H1 (cell line): ENCODE measurements around the gene MAGI2. TPM values are rescaled to one million over a fixed set of nuclear protein-coding genes. Genes with fewer than 3 reads are reported as not detected.

Experiments
- CTCF ChIA-PET: fragments of 300-600 bp; sonication (Branson Sonifier 250); formaldehyde crosslinking; loops from one replicate; lab custom pipeline; 2021; ENCODE audit not compliant: partially characterized antibody; lab: Charles Lee
- POLR2A ChIA-PET: fragments of 300-600 bp; sonication (Branson Sonifier 250); formaldehyde crosslinking; loops from one replicate; lab custom pipeline; 2021; ENCODE audit warnings: inconsistent platforms; ENCODE audit not compliant: partially characterized antibody; lab: Charles Lee
- DNase-seq, 2 experiments: peaks; one replicate each; pipeline versions ENCODE4 v3.0.0 to v3.0.0-alpha.2; 2010 to 2022; ENCODE audit warnings: low spot score in 2 of 2, low read depth in 1 of 2, mixed read lengths in 1 of 2
- FAIRE-seq: peaks from 2 replicates; lab custom pipeline; 2011; peaks lifted over from hg19 to GRCh38; lab: Jason Lieb, UNC
- H2AFZ ChIP-seq: 2 replicates; pipeline ENCODE4 v1.8.1; 2012; ENCODE audit warnings: low read length, inconsistent platforms
- H2AK5ac ChIP-seq: 2 replicates; pipeline ENCODE4 v1.6.1; 2013; ENCODE audit warnings: low read depth, low read length
- H2BK120ac ChIP-seq: replicated peaks from 2 replicates; pipeline ENCODE3; 2013; ENCODE audit warnings: low read depth, low read length, inconsistent platforms
- H2BK12ac ChIP-seq: 2 replicates; pipeline ENCODE4 v1.6.1; 2013; ENCODE audit warnings: low read depth, low read length
- H2BK15ac ChIP-seq: 2 replicates; pipeline ENCODE4 v1.6.1; 2013; ENCODE audit warnings: low read length
- H2BK20ac ChIP-seq: 2 replicates; pipeline ENCODE4 v1.6.1; 2013; ENCODE audit warnings: low read length
- H2BK5ac ChIP-seq: 2 replicates; pipeline ENCODE4 v1.6.1; 2013; ENCODE audit warnings: low read depth, low read length
- H3K14ac ChIP-seq: 2 replicates; pipeline ENCODE4 v1.6.1; 2013; ENCODE audit warnings: inconsistent platforms; ENCODE audit not compliant: insufficient read length
- H3K18ac ChIP-seq: 2 replicates; pipeline ENCODE4 v1.6.1; 2013; ENCODE audit warnings: low read length; ENCODE audit errors: extremely low read depth
- H3K23ac ChIP-seq: 2 replicates; pipeline ENCODE4 v1.6.1; 2013; ENCODE audit warnings: inconsistent platforms; ENCODE audit not compliant: insufficient read length
- H3K23me2 ChIP-seq: 2 replicates; pipeline ENCODE4 v1.6.1; 2013; ENCODE audit warnings: low read depth, low read length
- H3K27ac ChIP-seq: 2 replicates; pipeline ENCODE4 v1.6.1; 2011; ENCODE audit warnings: low read depth, low read length, inconsistent platforms
- H3K27me3 ChIP-seq, 4 experiments: replicated peaks in 1 of 4; 1 replicate in 1 of 4; 2 replicates in 3 of 4; pipeline versions ENCODE4 v1.6.1 to v1.8.1; 2011 to 2013; ENCODE audit warnings: low read length in 3 of 4, mild to moderate bottlenecking in 3 of 4, inconsistent platforms in 2 of 4, mixed read lengths in 2 of 4, moderate library complexity in 1 of 4; ENCODE audit not compliant: control insufficient read depth in 3 of 4, insufficient read depth in 3 of 4; ENCODE audit errors: extremely low read depth in 1 of 4
- H3K36me3 ChIP-seq, 4 experiments: 2 replicates each; pipeline versions ENCODE4 v1.6.1 to v1.8.1; 2011 to 2013; ENCODE audit warnings: mild to moderate bottlenecking in 4 of 4, low read length in 3 of 4, moderate library complexity in 2 of 4, control low read depth in 1 of 4, inconsistent platforms in 1 of 4; ENCODE audit not compliant: insufficient read depth in 4 of 4, control insufficient read depth in 2 of 4
- H3K4ac ChIP-seq: replicated peaks from 2 replicates; pipeline ENCODE3; 2013; ENCODE audit warnings: low read length, low read depth, mixed read lengths, inconsistent platforms; ENCODE audit not compliant: insufficient read length
- H3K4me1 ChIP-seq, 4 experiments: replicated peaks in 1 of 4; 1 replicate in 1 of 4; 2 replicates in 3 of 4; pipeline versions ENCODE4 v1.6.1 to v1.8.1; 2011 to 2013; ENCODE audit warnings: low read length in 3 of 4, inconsistent platforms in 2 of 4, mixed read lengths in 1 of 4; ENCODE audit not compliant: insufficient read depth in 4 of 4, control insufficient read depth in 3 of 4
- H3K4me2 ChIP-seq, 2 experiments: 2 replicates each; pipeline versions ENCODE4 v1.6.1 to v1.8.1; 2011 to 2013; ENCODE audit warnings: low read depth in 2 of 2, low read length in 2 of 2, control low read depth in 1 of 2, inconsistent platforms in 1 of 2, mild to moderate bottlenecking in 1 of 2; ENCODE audit not compliant: insufficient read depth in 1 of 2
- H3K4me3 ChIP-seq, 4 experiments: fragments of 200-600, 300-600 bp in 1 of 4; sonication (generic), shearing (Covaris generic), sonication (Bioruptor Twin) in 1 of 4; 2 replicates each; pipeline versions ENCODE4 v1.5.1 to v1.8.1; 2011 to 2016; ENCODE audit warnings: low read length in 4 of 4, low read depth in 3 of 4, control low read depth in 2 of 4, inconsistent platforms in 2 of 4, mild to moderate bottlenecking in 2 of 4, mixed read lengths in 1 of 4, moderate library complexity in 1 of 4; ENCODE audit not compliant: insufficient read depth in 2 of 4; ENCODE audit errors: extremely low read depth in 1 of 4
- H3K56ac ChIP-seq: replicated peaks from 2 replicates; pipeline ENCODE3; 2013; ENCODE audit warnings: low read depth, mild to moderate bottlenecking, mixed read lengths, low read length, inconsistent platforms; ENCODE audit not compliant: insufficient read length
- H3K79me1 ChIP-seq: 2 replicates; pipeline ENCODE4 v1.6.1; 2013; ENCODE audit warnings: low read depth, low read length, control low read depth
- H3K79me2 ChIP-seq, 2 experiments: 2 replicates each; pipeline versions ENCODE4 v1.6.1 to v1.8.1; 2012 to 2013; ENCODE audit warnings: low read length in 2 of 2, mild to moderate bottlenecking in 2 of 2, inconsistent platforms in 1 of 2; ENCODE audit not compliant: insufficient read depth in 2 of 2, control insufficient read depth in 1 of 2
- H3K9ac ChIP-seq, 4 experiments: replicated peaks in 1 of 4; 1 replicate in 1 of 4; 2 replicates in 3 of 4; pipeline versions ENCODE4 v1.6.1 to v1.8.1; 2011 to 2013; ENCODE audit warnings: low read depth in 3 of 4, low read length in 3 of 4, control low read depth in 2 of 4, mild to moderate bottlenecking in 2 of 4, moderate library complexity in 2 of 4, inconsistent platforms in 1 of 4; ENCODE audit errors: extremely low read depth in 1 of 4
- H3K9me3 ChIP-seq, 2 experiments: 2 replicates each; pipeline versions ENCODE4 v1.6.1 to v1.8.1; 2012 to 2013; ENCODE audit warnings: mild to moderate bottlenecking in 2 of 2, moderate library complexity in 2 of 2, control low read depth in 1 of 2, inconsistent platforms in 1 of 2, low read depth in 1 of 2, low read length in 1 of 2, mixed read lengths in 1 of 2; ENCODE audit not compliant: insufficient read depth in 2 of 2
- H4K20me1 ChIP-seq, 2 experiments: replicated peaks in 1 of 2; 2 replicates each; pipeline versions ENCODE3 to v1.8.1; 2011 to 2013; ENCODE audit warnings: inconsistent platforms in 2 of 2, low read length in 2 of 2, mild to moderate bottlenecking in 1 of 2; ENCODE audit not compliant: insufficient read depth in 2 of 2, control insufficient read depth in 1 of 2
- H4K5ac ChIP-seq: 2 replicates; pipeline ENCODE4 v1.6.1; 2013; ENCODE audit warnings: low read length, low read depth, mixed read lengths, inconsistent platforms; ENCODE audit not compliant: insufficient read length
- H4K8ac ChIP-seq: 2 replicates; pipeline ENCODE4 v1.8.0; 2013; ENCODE audit warnings: mild to moderate bottlenecking, moderate library complexity, low read length, inconsistent platforms; ENCODE audit not compliant: insufficient read depth; ENCODE audit errors: extremely low read depth
- H4K91ac ChIP-seq: replicated peaks from 2 replicates; pipeline ENCODE3; 2013; ENCODE audit warnings: low read length, mixed read lengths, inconsistent platforms; ENCODE audit not compliant: insufficient read length
- ATF3 ChIP-seq: IDR thresholded peaks from 2 replicates; pipeline ENCODE4 v1.6.1; 2011; ENCODE audit warnings: low read depth, mild to moderate bottlenecking, low read length; ENCODE audit not compliant: insufficient read depth
- FOSL1 ChIP-seq: IDR thresholded peaks from 2 replicates; pipeline ENCODE4 v1.6.1; 2011; ENCODE audit warnings: mild to moderate bottlenecking, low read depth, low read length, moderate library complexity; ENCODE audit not compliant: insufficient read depth
- HDAC2 ChIP-seq, 2 experiments: fragments of 300-600 bp in 1 of 2; sonication (generic) in 1 of 2; IDR thresholded peaks; 2 replicates each; pipeline ENCODE4 v1.6.1; 2011 to 2012; ENCODE audit warnings: low read depth in 2 of 2, low read length in 2 of 2, mild to moderate bottlenecking in 2 of 2, moderate library complexity in 2 of 2, borderline replicate concordance in 1 of 2, inconsistent platforms in 1 of 2
- MAX ChIP-seq: IDR thresholded peaks from 2 replicates; pipeline ENCODE4 v1.6.1; 2012; ENCODE audit warnings: inconsistent platforms
- NANOG ChIP-seq: IDR thresholded peaks from 2 replicates; pipeline ENCODE4 v1.6.1; 2011; ENCODE audit warnings: low read length, low read depth, mild to moderate bottlenecking, inconsistent platforms; ENCODE audit not compliant: insufficient read depth, poor library complexity, severe bottlenecking
- NRF1 ChIP-seq: IDR thresholded peaks from 2 replicates; pipeline ENCODE4 v1.6.1; 2011; ENCODE audit warnings: mild to moderate bottlenecking, low read depth, low read length, improper control_type of control experiment
- PHF8 ChIP-seq: fragments of 200-600 bp; sonication (generic); conservative IDR thresholded peaks from 2 replicates; pipeline ENCODE4 v1.7.1; 2012; ENCODE audit warnings: low read depth, mild to moderate bottlenecking, inconsistent platforms, low read length, moderate library complexity
- RFX5 ChIP-seq: IDR thresholded peaks from 2 replicates; pipeline ENCODE4 v1.6.1; 2011; ENCODE audit warnings: low read depth, low read length, improper control_type of control experiment, borderline replicate concordance
- SIX5 ChIP-seq: IDR thresholded peaks from 2 replicates; pipeline ENCODE4 v1.6.1; 2011; ENCODE audit warnings: mild to moderate bottlenecking, low read depth, low read length
- SP2 ChIP-seq: IDR thresholded peaks from 2 replicates; pipeline ENCODE4 v1.6.1; 2012; ENCODE audit warnings: mild to moderate bottlenecking, low read length, inconsistent platforms
- SP4 ChIP-seq: IDR thresholded peaks from 2 replicates; pipeline ENCODE4 v1.6.1; 2012; ENCODE audit warnings: low read length, inconsistent platforms
- WGBS, 2 experiments: shearing (Covaris generic) in 1 of 2; methylation state at CpG; one replicate each; pipeline versions ENCODE4 v1.1.6 to v1.1.7; 2013 to 2015; ENCODE audit warnings: low lambda C conversion rate in 2 of 2, mixed read lengths in 2 of 2, inconsistent platforms in 1 of 2, low coverage in 1 of 2, missing lambda C conversion rate in 1 of 2; ENCODE audit not compliant: insufficient replicate concordance in 2 of 2, insufficient coverage in 1 of 2, insufficient read length in 1 of 2; ENCODE audit errors: extremely low coverage in 1 of 2, missing lambda C conversion rate in 1 of 2; 5-methylcytosine and 5-hydroxymethylcytosine counted together
- polyA plus RNA-seq, 7 experiments: library from polyadenylated mRNA; depleted of rRNA in 3 of 7; stranded (reverse) in 5 of 7; unstranded in 2 of 7; fragments of >200 nt in 5 of 7; fragments of 200-250 nt in 2 of 7; gene quantifications; 1 replicate in 5 of 7; 2 replicates in 1 of 7; 4 replicates in 1 of 7; pipeline versions ENCODE4 v1.2.1 to v1.2.3, GENCODE V29; 2011 to 2013; ENCODE audit warnings: missing spikeins in 2 of 7, mixed read lengths in 2 of 7
- total RNA-seq: library from RNA; stranded (reverse); fragmentation: NEBNext Ultra II Directional; extraction: Animal tissue kit (Norgen Biotek cat#: 25700); gene quantifications from 2 replicates; pipeline ENCODE4 v1.2.1, GENCODE V29; 2021
- TF ChIP-seq, protein P1 (sequence below): IDR thresholded peaks from 2 replicates; pipeline ENCODE4 v1.6.1; 2011; ENCODE audit warnings: low read length, improper control_type of control experiment

MAGI2 gene
- total and polyA plus RNA-seq, 2 of the 8 experiments (the other 6 are each of a cell fraction or from before 2014, with no cell fraction given) = 6.0 to 27.3 TPM

DNA sequence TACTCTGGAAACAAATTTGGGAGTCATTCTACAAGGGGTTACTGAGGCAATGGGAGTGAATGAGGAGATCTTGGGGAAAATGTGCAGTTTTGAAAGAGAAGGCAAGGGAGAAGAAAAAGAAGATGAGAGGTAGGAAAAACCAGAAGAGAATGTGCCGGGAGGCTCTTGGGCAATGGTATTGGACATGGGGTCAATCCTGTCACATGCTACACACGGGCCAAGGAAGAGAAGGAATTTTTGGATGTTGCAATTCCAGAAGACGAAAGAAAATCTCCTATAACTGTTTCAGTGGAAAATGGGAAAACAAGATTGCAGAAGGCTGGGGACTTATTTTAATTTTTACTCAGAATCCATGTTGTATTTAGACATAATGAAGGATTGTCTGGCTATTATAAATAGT, 1039.9 kb downstream of the MAGI2 start:
- Histone ChIP-seq H3K27ac (no peak overlapping the region), H3K18ac (no peak overlapping the region), H3K4me1 (no peaks in the 10 kb centered on the region), H3K4me2 (no peak overlapping the region), H3K9ac (no peak overlapping the region), H3K36me3 (peaks cover 0 to 5% (median 0%) of the 10 kb centered on the region in 4 experiments; a peak in 1 of 8 replicates), H2AK5ac (no peak overlapping the region), H2BK15ac (no peak overlapping the region), H3K4me3 (no peak overlapping the region), H4K8ac (no peak overlapping the region), H3K56ac (no peak overlapping the region), H2BK12ac (no peak overlapping the region), H3K23me2 (no peaks in the 10 kb centered on the region), H2BK5ac (no peak overlapping the region), H2AFZ (no peak overlapping the region), H3K9me3 (no peaks in the 10 kb centered on the region; a peak in 1 of 4 replicates), H4K5ac (no peak overlapping the region), H3K4ac (no peak overlapping the region), H3K14ac (no peak overlapping the region), H2BK120ac (no peak overlapping the region), H2BK20ac (no peak overlapping the region), H3K79me1 (no peaks in the 10 kb centered on the region), H4K91ac (no peak overlapping the region), H3K79me2 (no peaks in the 10 kb centered on the region), H4K20me1 (no peaks in the 10 kb centered on the region), H3K27me3 (peaks cover 0 to 1% (median 0%) of the 10 kb centered on the region in 4 experiments; a peak in 1 of 7 replicates), H3K23ac (no peak overlapping the region)
- FAIRE-seq (no peak), DNase-seq (no peak)
- WGBS, 2 experiments = 88% methylated on average over 3 of the region's 3 CpGs; no CpG with 5 or more reads in 1 of the 2 experiments
- ChIA-PET CTCF (interaction anchor here (0.7 kb wide), 1 partner anchor 18 kb away, joined by 3 read pairs; no protein-coding TSS in a partner anchor), POLR2A (no interaction called here)
- TF ChIP-seq NANOG = no peak
- TF ChIP-seq MAX = no peak
- TF ChIP-seq SIX5 = no peak
- no peak for TF ChIP-seq RFX5
- TF ChIP-seq, protein P1, sequence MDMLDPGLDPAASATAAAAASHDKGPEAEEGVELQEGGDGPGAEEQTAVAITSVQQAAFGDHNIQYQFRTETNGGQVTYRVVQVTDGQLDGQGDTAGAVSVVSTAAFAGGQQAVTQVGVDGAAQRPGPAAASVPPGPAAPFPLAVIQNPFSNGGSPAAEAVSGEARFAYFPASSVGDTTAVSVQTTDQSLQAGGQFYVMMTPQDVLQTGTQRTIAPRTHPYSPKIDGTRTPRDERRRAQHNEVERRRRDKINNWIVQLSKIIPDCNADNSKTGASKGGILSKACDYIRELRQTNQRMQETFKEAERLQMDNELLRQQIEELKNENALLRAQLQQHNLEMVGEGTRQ = no peak
- TF ChIP-seq PHF8 = no peak
- TF ChIP-seq HDAC2 (IDR thresholded peaks at IDR 0.05; ENCODE audit: borderline replicate concordance in 1 of 2, low read depth in 2 of 2, low read length in 2 of 2) = no peak
- no peak for TF ChIP-seq FOSL1
- TF ChIP-seq NRF1 = no peak
- TF ChIP-seq SP2 = no peak
- TF ChIP-seq ATF3 = no peak
- TF ChIP-seq SP4 = no peak
